Left forelimb (tissue), 1 donor: Measurements from ENCODE around the gene GKN2.
"Not testable (repeated sequence)": the region's sequence is repeated elsewhere in the genome, so short reads cannot be mapped to it uniquely, and the experiment has no call there.

Source experiments
- DNase-seq: peaks from one replicate; pipeline ENCODE4 v3.0.0-alpha.2; 2018; ENCODE audit warnings: low spot score

GKN2 gene

GRCh38 chr2:68959001-68959400, 6.3 kb upstream of the GKN2 start:
- no peak for DNase-seq

- not testable (repeated sequence) for DNase-seq
These were observed 2.7 kb upstream of the GKN2 start for GRCh38 chr2:68955432-68955831.

DNA sequence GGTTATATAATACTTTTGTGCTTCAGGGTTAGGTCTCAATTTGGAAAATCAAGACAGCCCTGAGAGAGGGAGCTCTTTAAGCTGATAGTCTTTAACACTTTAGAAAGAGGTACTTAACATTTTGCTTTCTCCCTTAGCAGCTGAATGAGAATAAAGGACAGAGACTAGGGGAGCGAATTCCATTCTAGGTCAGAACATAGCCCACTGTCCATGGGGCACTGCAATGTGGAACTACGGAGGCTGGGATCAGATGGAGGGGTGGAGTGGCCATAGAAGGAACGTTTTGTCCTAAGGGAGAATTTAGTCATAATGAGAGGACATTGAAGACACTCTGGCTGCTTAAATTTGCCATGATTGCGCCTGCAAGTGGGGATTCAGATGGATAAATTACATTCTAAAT, 794 bp downstream of the GKN2 start:
- no peak for DNase-seq

DNA sequence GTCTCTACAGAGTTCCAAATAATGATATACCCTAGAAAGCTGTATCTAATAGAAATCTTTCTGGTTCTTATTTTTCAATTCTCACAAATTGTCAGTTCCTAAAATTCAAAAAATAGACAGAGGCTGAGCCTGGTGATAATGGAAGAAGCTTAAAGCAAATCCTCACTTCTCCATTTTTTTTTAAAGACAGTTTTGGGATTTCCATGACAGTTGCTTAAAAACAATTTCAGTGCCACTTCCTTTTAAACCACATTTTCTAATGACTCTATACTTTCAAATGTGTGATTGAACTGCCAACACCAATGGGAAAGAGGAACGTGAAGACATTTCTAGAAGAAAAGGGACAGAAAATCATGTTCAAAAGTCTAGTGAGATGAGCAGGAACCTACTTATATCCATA, 4.0 kb downstream of the GKN2 start:
- DNase-seq = no peak

- no peak for DNase-seq
These were observed 6.6 kb downstream of the GKN2 start for GRCh38 chr2:68946117-68946516.

DNA sequence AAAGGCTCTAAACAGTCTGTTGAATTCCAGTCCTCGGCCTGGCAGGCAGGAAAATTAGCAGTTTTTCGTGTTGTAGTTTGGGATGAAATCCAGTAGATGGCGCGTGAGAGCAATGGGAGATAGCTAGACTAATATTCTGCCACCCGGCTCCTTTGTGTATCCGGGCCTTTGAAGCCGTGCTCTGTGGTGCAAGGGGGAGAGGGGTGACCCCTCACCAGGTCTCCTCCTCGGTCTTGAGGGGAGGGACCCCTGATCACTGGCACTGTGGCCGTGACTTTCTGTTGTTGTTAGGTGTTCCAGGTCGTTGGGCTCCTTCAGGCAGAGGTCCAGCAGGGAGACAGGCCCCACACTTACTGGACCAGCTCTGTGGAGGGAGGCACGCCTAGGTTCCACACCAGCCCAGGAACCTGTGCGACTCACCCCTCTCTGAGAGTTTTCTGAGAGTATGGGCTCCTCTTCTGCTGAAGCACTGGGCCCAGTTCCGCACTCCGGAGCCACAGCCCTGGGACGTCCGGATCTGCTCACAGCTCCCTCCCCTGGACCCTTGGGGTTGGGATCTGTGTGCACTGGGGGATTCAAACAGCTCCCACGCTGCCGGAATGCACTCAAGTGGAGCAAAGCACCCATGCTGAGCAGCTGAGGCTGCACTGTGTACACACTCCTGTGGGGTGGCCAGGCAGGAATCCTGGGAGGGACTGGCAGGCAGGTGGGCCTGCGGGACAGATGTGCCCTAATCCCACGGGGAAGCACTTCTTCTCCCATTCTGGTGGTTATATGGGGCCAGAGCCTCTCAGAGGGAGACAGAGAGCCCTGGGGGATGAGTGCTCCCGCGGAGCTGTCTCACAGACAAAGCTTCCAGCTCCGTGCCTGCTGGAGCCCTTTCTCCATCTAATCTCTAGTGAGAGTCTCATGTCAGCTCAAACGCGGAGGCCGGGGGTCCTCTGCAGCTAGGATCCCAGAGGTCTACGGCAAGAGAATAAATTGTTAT, 8.8 kb downstream of the GKN2 start:
- DNase-seq = peak; percentile 81

- DNase-seq = no peak
These were observed 9.9 kb downstream of the GKN2 start for GRCh38 chr2:68942827-68943226.

- DNase-seq = no peak
These were observed 12.3 kb downstream of the GKN2 start for GRCh38 chr2:68940369-68940768.

GRCh38 chr2:68939962-68940361, 12.7 kb downstream of the GKN2 start:
- no peak for DNase-seq

GRCh38 chr2:68938938-68939337, 13.8 kb downstream of the GKN2 start:
- DNase-seq = no peak

GRCh38 chr2:68937346-68938055, 15.2 kb downstream of the GKN2 start:
- no peak for DNase-seq

GRCh38 chr2:68936889-68937288, 15.8 kb downstream of the GKN2 start:
- DNase-seq = no peak

- DNase-seq = no peak
These were observed 16.3 kb downstream of the GKN2 start for GRCh38 chr2:68936427-68936826.

DNA sequence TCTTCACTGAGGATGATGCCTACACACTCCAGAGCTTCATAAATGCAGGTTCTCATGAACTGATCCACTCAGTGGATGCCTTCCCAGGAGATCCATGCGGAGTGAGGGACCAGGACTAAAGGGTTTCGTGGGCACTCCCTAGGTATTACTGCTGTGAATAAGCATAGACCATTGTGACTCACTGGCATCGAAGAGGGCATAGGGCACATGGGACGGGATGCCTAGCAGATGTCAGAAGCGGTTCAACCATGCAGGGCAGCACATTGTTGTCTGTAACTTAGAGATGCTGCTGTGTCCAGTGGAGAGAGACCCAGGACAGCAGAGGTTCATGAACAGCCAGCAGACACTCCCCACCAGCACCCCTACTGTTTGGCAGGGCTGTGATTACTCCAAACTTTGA, 17.2 kb downstream of the GKN2 start:
- no peak for DNase-seq

GRCh38 chr2:68934021-68934420, 18.7 kb downstream of the GKN2 start:
- DNase-seq = no peak

DNA sequence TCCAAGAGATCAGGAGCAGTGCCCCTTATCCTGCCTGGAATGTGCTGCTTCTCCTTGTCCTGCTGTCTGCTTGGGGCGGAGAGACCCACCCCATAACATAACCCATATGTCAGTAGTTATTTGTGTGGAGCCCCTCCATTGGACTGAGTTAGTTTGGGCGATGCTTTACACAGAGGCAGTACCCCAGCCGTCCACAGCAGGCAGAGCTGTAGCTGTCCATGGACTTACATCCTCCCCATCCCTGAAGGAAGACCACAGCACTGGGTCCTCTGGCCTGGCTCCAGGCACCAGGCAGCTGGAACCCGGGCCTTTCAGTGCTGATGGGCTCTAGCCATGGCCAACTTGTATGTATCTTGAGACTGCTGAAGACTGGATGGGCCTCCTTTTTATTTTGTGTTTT, 20.3 kb downstream of the GKN2 start:
- no peak for DNase-seq

DNA sequence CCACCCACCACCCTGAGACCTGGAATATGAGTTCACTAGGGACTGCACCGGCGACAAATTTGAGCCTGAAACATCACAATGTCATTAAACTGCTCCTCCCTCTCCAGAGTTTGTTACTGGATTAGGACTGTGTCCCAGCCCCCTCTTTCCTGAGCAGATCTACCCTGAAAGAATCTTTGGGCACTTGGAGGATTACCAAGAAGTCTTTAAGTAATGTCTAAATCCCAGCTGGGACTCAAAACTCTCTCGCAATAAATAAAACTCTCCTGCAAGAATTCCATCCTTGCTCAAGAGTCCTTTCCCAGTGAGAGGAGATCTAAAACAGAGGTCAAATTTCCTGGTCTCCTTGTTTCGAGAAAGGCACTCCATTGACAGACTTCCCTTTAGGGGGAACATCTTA, 20.9 kb downstream of the GKN2 start:
- no peak for DNase-seq

DNA sequence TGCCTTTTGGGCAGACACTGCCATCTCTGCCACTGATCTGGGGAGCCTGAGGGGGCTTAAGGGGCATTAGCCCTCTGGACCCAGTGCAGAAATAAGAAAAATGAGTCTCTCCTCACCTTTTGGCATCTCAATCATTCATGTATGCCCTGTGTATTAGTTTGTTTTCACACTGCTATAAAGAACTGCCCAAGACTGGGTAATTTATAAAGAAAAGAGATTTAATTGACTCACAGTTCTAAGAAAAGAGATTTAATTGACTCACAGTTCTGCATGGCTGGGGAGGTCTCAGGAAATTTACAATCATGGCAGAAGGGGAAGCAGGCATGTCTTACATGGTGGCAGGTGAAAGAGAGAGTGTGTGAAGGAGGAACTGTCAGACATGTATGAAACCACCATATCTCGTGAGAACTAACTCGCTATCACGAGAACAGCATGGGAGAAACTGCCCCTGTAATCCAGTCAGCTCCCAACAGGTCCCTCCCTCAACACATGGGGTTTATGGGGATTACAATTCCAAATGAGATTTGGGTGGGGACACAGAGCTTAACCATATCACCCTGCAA, 21.5 kb downstream of the GKN2 start:
- DNase-seq = no peak

DNA sequence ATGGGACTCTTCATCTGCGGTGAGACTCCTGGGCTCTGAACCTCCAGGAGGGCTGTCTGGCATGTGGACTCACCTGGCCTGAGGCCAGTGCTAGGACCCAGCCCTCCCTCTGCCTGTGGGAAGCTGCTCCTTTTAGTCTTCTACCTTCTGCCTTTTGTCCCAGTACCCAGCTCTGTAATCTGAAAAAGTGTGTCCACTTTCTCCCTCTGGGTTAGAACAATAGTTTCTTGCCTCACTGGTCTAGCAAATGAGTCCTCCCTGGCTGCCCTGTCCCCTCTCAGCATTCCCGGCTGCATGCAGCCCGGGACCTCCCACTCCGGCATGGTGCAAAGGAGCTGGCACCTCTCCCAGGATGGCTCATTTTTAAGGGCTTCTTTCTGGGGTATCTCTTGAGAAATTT, 25.9 kb downstream of the GKN2 start:
- DNase-seq = no peak

GRCh38 chr2:68925295-68925896, 27.3 kb downstream of the GKN2 start:
- no peak for DNase-seq

DNA sequence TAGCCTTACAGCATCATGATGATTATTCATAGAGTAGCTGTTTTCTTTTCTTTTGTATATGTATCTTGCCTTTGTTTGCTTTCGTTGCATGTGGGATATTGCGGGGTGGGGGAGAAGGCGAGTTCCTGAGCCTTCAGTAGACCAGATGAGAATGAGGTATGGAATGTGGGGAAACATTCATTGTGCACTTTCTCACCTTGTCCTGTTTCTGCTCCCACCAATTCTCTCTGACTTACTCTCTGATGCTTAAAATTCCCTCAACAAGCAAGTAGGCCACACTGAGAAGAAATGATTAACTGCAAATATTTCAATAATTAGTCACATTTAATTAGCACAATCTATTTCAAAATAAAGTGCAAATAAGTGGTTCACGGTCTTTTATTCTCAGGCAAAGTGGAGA, 31.0 kb downstream of the GKN2 start:
- no peak for DNase-seq

- no peak for DNase-seq
These were observed 32.1 kb downstream of the GKN2 start for GRCh38 chr2:68920481-68921170.
